BLaER1 treated with 17β-estradiol and CSF1 and Interleukin-3, amounts not matched to agents 10 nM and 100 nM (cell line): ENCODE measurements around the gene PPP2R2C.

Experiments
- H3K27ac ChIP-seq, 11 experiments: shearing (Covaris generic); formaldehyde crosslinking; 2 replicates each; pipeline ENCODE4 v1.8.1; 2022
- H3K27me3 ChIP-seq, 11 experiments: shearing (Covaris generic); formaldehyde crosslinking; 2 replicates each; pipeline ENCODE4 v1.8.1; 2022
- H3K36me3 ChIP-seq, 11 experiments: shearing (Covaris generic); formaldehyde crosslinking; 2 replicates each; pipeline ENCODE4 v1.8.1; 2022
- H3K4me1 ChIP-seq, 10 experiments: shearing (Covaris generic); formaldehyde crosslinking; 2 replicates each; pipeline ENCODE4 v1.8.1; 2022
- H3K4me2 ChIP-seq, 11 experiments: shearing (Covaris generic); formaldehyde crosslinking; 2 replicates each; pipeline ENCODE4 v1.8.1; 2022
- H3K4me3 ChIP-seq, 10 experiments: shearing (Covaris generic); formaldehyde crosslinking; 2 replicates each; pipeline ENCODE4 v1.8.1; 2022
- H3K9ac ChIP-seq, 11 experiments: shearing (Covaris generic); formaldehyde crosslinking; 2 replicates each; pipeline ENCODE4 v1.8.1; 2022
- H3K9me3 ChIP-seq, 11 experiments: shearing (Covaris generic); formaldehyde crosslinking; replicated peaks in 1 of 11; 2 replicates each; pipeline ENCODE4 v1.8.1; 2022
- H4K20me1 ChIP-seq, 11 experiments: shearing (Covaris generic); formaldehyde crosslinking; 2 replicates each; pipeline ENCODE4 v1.8.1; 2022
- Cebpa-rat ChIP-seq, 11 experiments: shearing (Covaris generic); IDR thresholded peaks; 2 replicates each; pipeline ENCODE4 v1.8.1; 2022

The PPP2R2C gene

DNA sequence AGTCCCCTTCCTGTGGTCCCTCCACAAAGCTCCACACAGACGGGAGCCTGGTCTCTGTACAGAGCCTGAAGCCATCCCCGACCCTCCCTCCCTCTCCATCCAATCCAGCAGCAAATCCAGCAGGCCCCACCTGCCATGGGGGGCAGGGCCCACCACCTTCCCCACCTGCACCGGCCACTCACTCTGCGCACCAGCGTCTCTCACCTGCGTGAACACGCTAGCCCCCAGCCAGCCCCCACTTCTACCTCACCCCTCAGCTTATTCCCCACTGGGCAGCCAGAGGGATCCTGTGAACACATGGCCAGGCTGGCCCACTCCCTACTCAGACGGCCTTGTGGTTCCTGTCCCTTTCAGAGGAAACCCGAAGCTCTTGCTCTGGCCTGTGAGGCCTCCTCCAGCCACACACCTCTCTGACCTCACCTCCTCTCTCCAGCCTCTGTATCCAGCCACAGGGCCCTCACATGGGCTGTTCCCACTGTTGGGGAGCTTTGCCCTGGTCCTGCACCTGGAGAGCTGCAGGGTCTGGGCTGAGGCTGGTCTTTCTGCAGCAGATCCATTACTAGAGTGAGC lies 131.9 kb downstream of the PPP2R2C start:
- H3K27me3 ChIP-seq: peaks cover 0 to 9% (median 0%) of the 10 kb centered on the region in 11 experiments; a peak in 3 of 22 replicates
- peaks cover 38 to 57% (median 51%) of the 10 kb centered on the region in 10 experiments for H3K4me1 ChIP-seq
- H3K4me3 ChIP-seq: no peak overlapping the region
- H3K9me3 ChIP-seq: peaks cover 7 to 12% (median 8%) of the 10 kb centered on the region in 11 experiments
- TF ChIP-seq Cebpa-rat (IDR thresholded peaks at IDR 0.05): no peak
- H3K36me3 ChIP-seq: no peaks in the 10 kb centered on the region
- peak overlapping the region in 1 of 11 experiments; percentile 7; a peak in 1 of 22 replicates for H3K4me2 ChIP-seq
- H3K27ac ChIP-seq: no peak overlapping the region
- peaks cover 0 to 20% (median 0%) of the 10 kb centered on the region in 11 experiments; a peak in 2 of 22 replicates for H4K20me1 ChIP-seq
- no peak overlapping the region for H3K9ac ChIP-seq

DNA sequence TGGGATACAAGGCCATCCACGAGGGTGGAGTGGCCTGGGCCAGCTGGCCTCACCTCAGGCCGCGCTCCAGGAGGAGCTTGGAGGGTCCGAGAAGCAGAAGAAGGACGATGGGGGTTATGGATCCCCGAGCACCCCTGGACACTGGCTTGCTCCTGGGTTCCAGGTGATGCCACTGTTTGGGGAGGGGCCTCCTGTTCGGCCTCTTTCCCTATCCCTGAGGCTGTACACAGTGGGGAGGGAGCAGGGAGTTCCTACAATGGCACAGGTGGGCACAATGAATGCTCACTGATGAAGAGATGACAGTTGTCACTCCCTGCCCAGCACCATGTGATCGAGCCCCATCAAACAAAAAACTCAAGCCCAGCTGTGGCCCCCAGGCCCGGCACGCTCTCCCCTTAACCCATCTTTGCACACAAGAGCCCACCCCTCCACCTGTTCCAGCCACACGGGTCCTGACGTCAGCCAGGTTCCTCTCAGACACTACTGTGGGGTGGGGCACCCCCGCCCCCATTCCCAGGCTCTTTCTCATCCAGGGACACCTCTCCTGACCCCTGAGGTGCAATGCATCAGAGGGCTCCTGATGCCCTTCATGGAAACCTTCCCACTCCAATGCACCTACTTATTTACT lies 132.5 kb downstream of the PPP2R2C start:
- Histone ChIP-seq H3K27ac (no peak overlapping the region), H3K36me3 (no peaks in the 10 kb centered on the region), H3K9ac (no peak overlapping the region), H3K4me3 (no peak overlapping the region), H3K27me3 (peaks cover 0 to 9% (median 0%) of the 10 kb centered on the region in 11 experiments; a peak in 3 of 22 replicates), H3K4me2 (peak overlapping the region in 9 of 11 experiments; percentile 84 to 99 (median 93); a peak in 14 of 22 replicates), H4K20me1 (peaks cover 0 to 24% (median 0%) of the 10 kb centered on the region in 11 experiments; a peak in 2 of 22 replicates), H3K9me3 (peaks cover 1 to 6% (median 2%) of the 10 kb centered on the region in 11 experiments), H3K4me1 (peaks cover 43 to 62% (median 56%) of the 10 kb centered on the region in 10 experiments)
- no peak for TF ChIP-seq Cebpa-rat (IDR thresholded peaks at IDR 0.05)

DNA sequence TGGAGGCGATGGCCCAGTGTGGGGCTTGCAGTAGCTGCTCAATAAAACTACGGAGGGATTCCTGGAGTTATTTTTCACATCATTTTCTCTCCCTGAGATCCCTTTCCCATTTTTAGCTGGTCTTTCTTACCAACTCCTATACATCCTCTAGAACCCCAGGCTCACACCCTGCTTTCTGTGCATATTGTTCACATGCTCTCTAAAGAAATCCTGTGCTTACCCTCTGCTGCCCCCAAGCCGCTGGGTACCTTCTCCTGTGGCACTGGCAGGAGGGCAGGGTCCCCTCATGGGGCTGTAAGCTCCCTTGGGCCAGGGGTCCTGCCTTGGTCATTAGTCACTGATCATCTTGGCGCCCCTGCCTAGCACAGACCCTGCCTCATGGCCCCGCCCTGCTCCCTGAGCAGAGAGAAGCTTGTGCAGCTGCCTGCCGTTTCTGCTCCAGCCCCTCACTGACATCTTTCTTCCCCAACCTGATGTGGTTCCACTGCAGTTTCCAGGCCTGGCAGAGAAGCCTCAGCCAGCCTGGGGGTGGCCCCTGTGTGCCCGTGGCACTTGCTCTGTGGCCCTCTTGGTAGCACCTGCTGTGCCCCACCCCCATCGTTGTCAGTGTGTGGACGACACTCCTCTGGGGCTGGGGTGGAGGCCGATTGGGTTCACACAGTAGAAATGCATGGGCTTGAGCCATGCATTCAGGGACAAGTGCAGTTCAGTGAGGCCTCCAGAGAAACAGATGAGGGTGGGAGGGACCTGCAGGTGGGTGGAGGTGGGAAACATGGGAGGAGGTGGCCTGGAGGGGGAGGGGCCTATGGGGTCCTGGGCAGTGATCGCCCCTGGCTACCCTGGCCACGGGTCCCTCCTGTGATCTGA lies 133.2 kb downstream of the PPP2R2C start:
- H3K27ac ChIP-seq: peak overlapping the region in 6 of 11 experiments; percentile 34 to 54 (median 50); a peak in 8 of 22 replicates
- peaks cover 0 to 9% (median 0%) of the 10 kb centered on the region in 11 experiments; a peak in 3 of 22 replicates for H3K27me3 ChIP-seq
- H3K36me3 ChIP-seq: no peaks in the 10 kb centered on the region
- H3K9ac ChIP-seq: peak overlapping the region in 3 of 11 experiments; percentile 15 to 41 (median 27); a peak in 3 of 22 replicates
- peak overlapping the region; percentile 84 to 99 (median 93) for H3K4me2 ChIP-seq
- no peak for TF ChIP-seq Cebpa-rat (IDR thresholded peaks at IDR 0.05)
- peaks cover 0 to 24% (median 0%) of the 10 kb centered on the region in 11 experiments; a peak in 2 of 22 replicates for H4K20me1 ChIP-seq
- H3K4me1 ChIP-seq: peaks cover 43 to 66% (median 57%) of the 10 kb centered on the region in 10 experiments
- H3K9me3 ChIP-seq: peaks cover 0 to 1% (median 0%) of the 10 kb centered on the region in 11 experiments; a peak in 2 of 22 replicates
- no peak overlapping the region; a peak in 1 of 20 replicates for H3K4me3 ChIP-seq

DNA sequence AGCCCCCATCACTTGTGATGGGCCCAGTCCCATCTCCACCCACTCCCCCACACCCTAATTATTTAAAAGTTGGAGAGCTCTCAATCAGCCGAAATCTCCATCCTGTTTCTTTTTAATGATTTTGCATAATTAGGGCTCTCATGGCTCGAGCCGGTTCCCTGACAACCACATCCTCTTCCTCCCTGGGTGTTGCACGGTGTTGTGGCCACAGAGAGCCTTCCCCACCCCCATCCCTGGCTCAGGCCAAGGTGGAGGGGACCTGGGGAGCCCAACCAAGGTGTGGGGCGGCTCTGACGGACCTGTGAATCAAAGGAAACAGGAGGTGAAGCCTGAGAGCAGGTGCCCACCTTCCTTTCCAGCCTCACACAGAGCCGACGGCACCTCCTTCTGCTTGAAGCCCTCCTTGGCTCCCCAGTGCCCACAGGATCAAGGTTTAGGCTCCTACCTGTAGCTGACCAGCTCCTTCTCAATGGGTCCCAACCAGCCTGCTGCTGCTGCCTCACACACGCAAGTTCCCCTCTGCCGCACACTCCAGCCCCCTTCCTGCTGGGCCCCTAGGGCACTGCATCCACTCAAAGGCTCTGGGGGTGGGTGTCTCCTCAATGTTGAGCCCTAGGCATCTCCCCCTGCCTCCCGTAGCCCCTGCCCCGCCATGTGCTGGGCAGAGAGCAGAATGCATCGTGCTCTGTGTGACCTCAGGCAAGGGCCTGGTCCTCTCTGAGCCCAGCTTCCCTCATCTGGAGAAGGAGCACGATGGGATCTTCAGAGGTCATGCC lies 134.1 kb downstream of the PPP2R2C start:
- Histone ChIP-seq H3K27ac (peak overlapping the region in 8 of 11 experiments; percentile 34 to 54 (median 44); a peak in 12 of 22 replicates), H3K9me3 (peaks cover 0 to 7% (median 0%) of the 10 kb centered on the region in 11 experiments; a peak in 2 of 22 replicates), H3K27me3 (peaks cover 0 to 9% (median 0%) of the 10 kb centered on the region in 11 experiments; a peak in 3 of 22 replicates), H3K36me3 (no peaks in the 10 kb centered on the region), H3K4me3 (peak overlapping the region in 9 of 10 experiments; percentile 2 to 49 (median 26); a peak in 14 of 20 replicates), H3K4me1 (peaks cover 43 to 67% (median 57%) of the 10 kb centered on the region in 10 experiments), H3K4me2 (peak overlapping the region; percentile 84 to 99 (median 93)), H4K20me1 (peaks cover 0 to 27% (median 0%) of the 10 kb centered on the region in 11 experiments; a peak in 3 of 22 replicates), H3K9ac (peak overlapping the region in 8 of 11 experiments; percentile 1 to 55 (median 33); a peak in 8 of 22 replicates)
- TF ChIP-seq Cebpa-rat (IDR thresholded peaks at IDR 0.05): no peak

DNA sequence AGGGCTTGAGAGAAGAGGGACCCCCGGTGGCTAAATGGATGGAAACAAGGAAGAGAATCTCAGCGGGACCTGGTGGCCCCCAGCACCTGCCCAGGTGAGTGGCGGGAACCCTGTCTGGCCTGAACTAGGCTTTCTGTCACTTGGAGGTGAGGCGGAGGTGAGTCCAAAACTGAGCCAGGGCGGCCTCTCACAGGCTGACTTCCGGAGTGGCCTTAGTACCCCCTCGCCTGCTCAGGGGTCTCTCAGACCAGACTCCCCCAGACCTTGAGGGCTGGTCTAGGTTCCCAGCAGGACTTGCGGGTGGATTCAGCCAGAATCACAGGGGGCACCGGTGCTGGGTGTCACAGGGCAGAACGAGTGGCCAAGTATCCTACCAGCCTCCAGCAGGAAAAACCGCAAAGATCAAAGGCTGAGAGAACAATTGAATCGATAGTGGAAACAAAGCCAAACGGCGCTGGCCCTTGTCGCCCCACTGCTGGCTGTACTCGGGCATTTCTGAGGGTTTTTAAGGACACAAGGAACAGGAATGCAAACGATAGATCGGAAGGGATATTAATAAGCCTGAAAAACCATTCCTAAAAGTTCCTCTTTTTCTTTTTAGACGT lies 135.0 kb downstream of the PPP2R2C start:
- H3K27me3 ChIP-seq: peaks cover 0 to 9% (median 0%) of the 10 kb centered on the region in 11 experiments; a peak in 3 of 22 replicates
- peak overlapping the region in 6 of 11 experiments; percentile 20 to 54 (median 36); a peak in 7 of 22 replicates for H3K27ac ChIP-seq
- H4K20me1 ChIP-seq: peaks cover 0 to 36% (median 0%) of the 10 kb centered on the region in 11 experiments; a peak in 3 of 22 replicates
- peak overlapping the region in 9 of 10 experiments; percentile 2 to 49 (median 26); a peak in 17 of 20 replicates for H3K4me3 ChIP-seq
- TF ChIP-seq Cebpa-rat (IDR thresholded peaks at IDR 0.05): no peak
- H3K4me1 ChIP-seq: peaks cover 39 to 60% (median 51%) of the 10 kb centered on the region in 10 experiments
- peak overlapping the region; percentile 84 to 99 (median 93) for H3K4me2 ChIP-seq
- H3K36me3 ChIP-seq: no peaks in the 10 kb centered on the region
- peaks cover 0 to 7% (median 0%) of the 10 kb centered on the region in 11 experiments; a peak in 2 of 22 replicates for H3K9me3 ChIP-seq
- peak overlapping the region in 9 of 11 experiments; percentile 1 to 55 (median 33); a peak in 13 of 22 replicates for H3K9ac ChIP-seq

DNA sequence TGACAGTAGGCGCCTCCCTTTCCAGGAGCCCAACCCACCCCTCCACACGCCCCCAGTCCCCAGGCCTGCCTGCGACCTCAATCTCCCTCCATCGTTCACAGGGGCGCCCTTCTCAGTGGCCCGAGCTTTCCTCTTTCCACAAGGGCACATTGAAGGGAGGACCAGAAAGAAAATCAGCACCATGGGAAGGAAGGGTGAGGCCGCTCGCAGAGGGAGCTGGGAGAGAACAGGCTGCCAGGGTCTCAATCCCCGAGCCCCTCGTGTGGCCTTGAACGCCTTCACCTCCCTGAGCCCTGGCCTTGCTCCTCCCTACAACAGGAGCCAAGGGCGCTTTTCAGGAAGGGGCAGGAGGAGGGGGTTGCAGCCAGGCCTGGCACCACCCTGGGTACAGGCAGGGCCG lies 136.2 kb downstream of the PPP2R2C start:
- H3K27me3 ChIP-seq: peaks cover 0 to 9% (median 0%) of the 10 kb centered on the region in 11 experiments; a peak in 3 of 22 replicates
- peaks cover 28 to 61% (median 53%) of the 10 kb centered on the region in 10 experiments for H3K4me1 ChIP-seq
- H3K36me3 ChIP-seq: no peaks in the 10 kb centered on the region
- no peak overlapping the region for H3K27ac ChIP-seq
- peaks cover 0 to 7% (median 0%) of the 10 kb centered on the region in 11 experiments; a peak in 2 of 22 replicates for H3K9me3 ChIP-seq
- H4K20me1 ChIP-seq: peaks cover 0 to 46% (median 0%) of the 10 kb centered on the region in 11 experiments; a peak in 3 of 22 replicates
- H3K4me2 ChIP-seq: no peak overlapping the region
- no peak overlapping the region for H3K9ac ChIP-seq
- TF ChIP-seq Cebpa-rat (IDR thresholded peaks at IDR 0.05): no peak
- no peak overlapping the region for H3K4me3 ChIP-seq

DNA sequence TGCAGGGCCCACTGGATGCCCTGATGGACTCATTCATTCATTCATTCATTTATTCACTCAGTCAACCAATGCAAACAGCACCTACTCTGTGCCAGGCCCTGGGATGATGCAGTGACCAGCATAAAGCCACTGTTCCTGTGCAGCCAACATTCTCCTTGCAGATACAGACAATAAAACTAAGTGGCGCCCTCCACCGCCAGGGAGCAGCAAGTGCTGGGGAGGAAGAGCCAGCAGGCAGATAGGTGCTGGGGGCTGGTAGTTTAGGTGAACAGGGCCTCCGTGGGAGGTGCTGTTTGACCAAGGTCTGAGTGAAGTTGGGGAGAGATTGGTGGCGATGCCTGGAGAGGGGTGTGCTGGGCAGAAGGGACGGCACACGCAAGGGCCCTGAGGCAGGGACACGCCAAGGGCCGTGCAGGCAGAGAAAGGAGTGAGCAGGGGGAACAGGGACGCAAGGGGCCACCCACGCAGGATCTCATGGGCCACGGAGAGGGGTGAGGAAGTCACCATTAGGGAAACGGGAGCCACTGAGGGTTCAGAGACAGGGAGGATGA lies 137.3 kb downstream of the PPP2R2C start:
- peaks cover 0 to 13% (median 0%) of the 10 kb centered on the region in 11 experiments; a peak in 3 of 22 replicates for H3K27me3 ChIP-seq
- H4K20me1 ChIP-seq: peaks cover 0 to 55% (median 0%) of the 10 kb centered on the region in 11 experiments; a peak in 5 of 22 replicates
- no peak overlapping the region for H3K9ac ChIP-seq
- peak overlapping the region in 4 of 11 experiments; percentile 7 to 28 (median 20); a peak in 4 of 22 replicates for H3K4me2 ChIP-seq
- H3K27ac ChIP-seq: no peak overlapping the region
- no peaks in the 10 kb centered on the region for H3K36me3 ChIP-seq
- peaks cover 0 to 7% (median 0%) of the 10 kb centered on the region in 11 experiments; a peak in 2 of 22 replicates for H3K9me3 ChIP-seq
- H3K4me3 ChIP-seq: no peak overlapping the region
- H3K4me1 ChIP-seq: peaks cover 29 to 70% (median 60%) of the 10 kb centered on the region in 10 experiments
- TF ChIP-seq Cebpa-rat (IDR thresholded peaks at IDR 0.05): no peak
